ENCODE results near the gene PRR12.

- no peak for TF ChIP-seq EZH2 (IDR thresholded peaks at IDR 0.05)
- TF ChIP-seq POLR2AphosphoS5 (IDR thresholded peaks at IDR 0.05; ENCODE audit: borderline replicate concordance, low read depth, low read length): no peak
- TF ChIP-seq FOXP2 (optimal IDR thresholded peaks at IDR 0.05; ENCODE audit: control extremely low read depth, extremely low read length, insufficient read depth): no peak
These were observed 8.7 kb downstream of the PRR12 start for GRCh38 chr19:49599378-49600295.
